MCF 10A (cell line): ENCODE measurements around the gene ERGIC1. TPM values are rescaled to one million over a fixed set of nuclear protein-coding genes. Genes with fewer than 3 reads are reported as not detected.
A peak's percentile ranks its signal among the peaks of the same experiment; 100 is the strongest.

Experiments
- BruUV-seq: library from RNA; stranded (reverse); fragments of 400-500 nt; replicated peaks from 2 replicates; lab custom pipeline; 2021; lab: Mats Ljungman, UMichigan
- CTCF ChIA-PET: fragments of 300-600 bp; sonication (Branson Sonifier 250); formaldehyde crosslinking; extraction: SDS; loops from one replicate; lab custom pipeline; 2021; ENCODE audit warnings: antibody characterized with exemption, inconsistent platforms; lab: Yijun Ruan, JAX
- POLR2A ChIA-PET: fragments of 300-600, 350-650 bp; sonication (Branson Sonifier 250); formaldehyde crosslinking; extraction: SDS; loops from one replicate; lab custom pipeline; 2020; ENCODE audit warnings: antibody characterized with exemption, inconsistent platforms; lab: Yijun Ruan, JAX
- DNase-seq: peaks from one replicate; pipeline ENCODE4 v3.0.0-alpha.2; 2018; ENCODE audit not compliant: unreplicated experiment
- H3K27ac Mint-ChIP-seq: one replicate; pipeline ENCODE4 v1.8.0; 2022; ENCODE audit warnings: mild to moderate bottlenecking, low read depth, mixed read lengths; ENCODE audit not compliant: unreplicated experiment
- H3K27me3 Mint-ChIP-seq: one replicate; pipeline ENCODE4 v1.8.0; 2022; ENCODE audit warnings: mixed read lengths; ENCODE audit not compliant: insufficient read depth, unreplicated experiment
- H3K36me3 Mint-ChIP-seq: one replicate; pipeline ENCODE4 v1.8.0; 2022; ENCODE audit warnings: mild to moderate bottlenecking, moderate library complexity, mixed read lengths; ENCODE audit not compliant: insufficient read depth, unreplicated experiment
- H3K4me1 Mint-ChIP-seq: one replicate; pipeline ENCODE4 v1.8.0; 2022; ENCODE audit warnings: mixed read lengths; ENCODE audit not compliant: insufficient read depth, unreplicated experiment
- H3K4me3 Mint-ChIP-seq: one replicate; pipeline ENCODE4 v1.8.0; 2022; ENCODE audit warnings: mild to moderate bottlenecking, moderate library complexity, mixed read lengths; ENCODE audit not compliant: unreplicated experiment
- H3K9me3 Mint-ChIP-seq: one replicate; pipeline ENCODE4 v1.8.0; 2022; ENCODE audit warnings: mixed read lengths; ENCODE audit not compliant: unreplicated experiment
- intact Hi-C: fragments of 100-400 bp; cut with micrococcal nuclease; formaldehyde crosslinking; loops from 2 replicates; pipeline ENCODE4 v1.14.1; 2022
- total RNA-seq: library from RNA; stranded (reverse); gene quantifications from 2 replicates; pipeline ENCODE4 v1.2.3, GENCODE V29; 2022
- TF ChIP-seq, protein P1 (sequence below): fragments of 200-600 bp; IDR thresholded peaks from one replicate; pipeline ENCODE4 v1.8.0; 2022; ENCODE audit warnings: antibody characterized with exemption, mild to moderate bottlenecking; ENCODE audit not compliant: unreplicated experiment

Gene ERGIC1
- total RNA-seq, 1 experiment from 2014 or later = 257 TPM

DNA sequence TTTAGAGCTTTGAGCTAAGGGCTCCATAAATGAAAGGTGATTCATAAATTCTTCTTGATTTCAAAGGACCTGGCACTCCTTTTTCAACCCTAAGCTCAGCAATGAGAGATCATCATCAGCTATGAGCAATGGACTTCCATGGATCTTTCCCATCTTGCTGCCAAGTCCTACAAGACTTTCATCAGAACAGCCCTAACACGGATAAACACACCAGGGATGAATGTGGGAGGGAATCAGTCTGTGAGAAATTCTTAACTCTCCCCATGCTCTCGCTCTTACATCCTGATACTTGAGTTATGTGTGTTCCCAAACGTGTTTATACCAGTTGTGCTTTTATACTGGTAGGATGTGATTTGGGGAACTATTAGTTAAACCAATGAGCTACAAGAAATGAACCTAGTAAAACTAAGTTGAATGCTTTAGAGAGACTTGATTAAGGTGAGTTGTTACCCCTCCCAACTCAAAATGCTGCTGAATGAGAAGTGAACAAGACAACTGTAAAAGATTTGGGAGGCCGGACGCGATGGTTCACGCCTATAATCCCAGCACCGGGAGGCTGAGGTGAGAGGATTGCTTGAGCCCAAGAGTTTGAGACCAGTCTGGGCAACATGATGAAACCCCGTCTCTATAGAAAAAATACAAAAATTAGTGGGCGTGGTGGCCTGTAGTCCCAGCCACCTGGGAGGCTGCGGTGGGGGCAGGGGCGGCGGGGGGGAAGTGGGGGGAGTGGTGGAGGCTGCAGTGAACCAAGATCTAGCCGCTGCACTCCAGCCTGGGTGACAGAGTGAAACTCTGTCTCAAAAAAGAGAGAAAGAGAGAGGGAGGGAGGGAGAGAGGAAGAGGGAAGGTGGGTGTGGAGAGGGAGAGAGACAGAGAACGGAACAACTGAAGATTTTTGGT, 120.0 kb downstream of the ERGIC1 start:
- CTCF ChIA-PET = interaction anchor here (0.6 to 2.1 kb wide), 12 partner anchors 10 to 247 kb away, joined by 3 to 17 read pairs (median 4); partner anchors contain the start of genes BNIP1 and DUSP1
- peak overlapping the region; percentile 73 for H3K27ac Mint-ChIP-seq
- no peaks in the 10 kb centered on the region for H3K27me3 Mint-ChIP-seq
- peaks cover 49% of the 10 kb centered on the region for H3K4me1 Mint-ChIP-seq
- no peak overlapping the region for H3K4me3 Mint-ChIP-seq
- BruUV-seq = no TSS peak
- intact Hi-C loops = loop anchor here (10.0 kb wide), 1 partner anchor 501 kb away; no protein-coding TSS in a partner anchor
- H3K9me3 Mint-ChIP-seq = no peaks in the 10 kb centered on the region
- peak; percentile 82 for DNase-seq
- POLR2A ChIA-PET = interaction anchor here (0.7 to 4.0 kb wide), 16 partner anchors 14 to 502 kb away, joined by 3 to 16 read pairs (median 4); partner anchors contain the start of genes ATP6V0E1 and DUSP1
- H3K36me3 Mint-ChIP-seq = peaks cover 35% of the 10 kb centered on the region
- TF ChIP-seq, protein P1, sequence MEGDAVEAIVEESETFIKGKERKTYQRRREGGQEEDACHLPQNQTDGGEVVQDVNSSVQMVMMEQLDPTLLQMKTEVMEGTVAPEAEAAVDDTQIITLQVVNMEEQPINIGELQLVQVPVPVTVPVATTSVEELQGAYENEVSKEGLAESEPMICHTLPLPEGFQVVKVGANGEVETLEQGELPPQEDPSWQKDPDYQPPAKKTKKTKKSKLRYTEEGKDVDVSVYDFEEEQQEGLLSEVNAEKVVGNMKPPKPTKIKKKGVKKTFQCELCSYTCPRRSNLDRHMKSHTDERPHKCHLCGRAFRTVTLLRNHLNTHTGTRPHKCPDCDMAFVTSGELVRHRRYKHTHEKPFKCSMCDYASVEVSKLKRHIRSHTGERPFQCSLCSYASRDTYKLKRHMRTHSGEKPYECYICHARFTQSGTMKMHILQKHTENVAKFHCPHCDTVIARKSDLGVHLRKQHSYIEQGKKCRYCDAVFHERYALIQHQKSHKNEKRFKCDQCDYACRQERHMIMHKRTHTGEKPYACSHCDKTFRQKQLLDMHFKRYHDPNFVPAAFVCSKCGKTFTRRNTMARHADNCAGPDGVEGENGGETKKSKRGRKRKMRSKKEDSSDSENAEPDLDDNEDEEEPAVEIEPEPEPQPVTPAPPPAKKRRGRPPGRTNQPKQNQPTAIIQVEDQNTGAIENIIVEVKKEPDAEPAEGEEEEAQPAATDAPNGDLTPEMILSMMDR = no peak

DNA sequence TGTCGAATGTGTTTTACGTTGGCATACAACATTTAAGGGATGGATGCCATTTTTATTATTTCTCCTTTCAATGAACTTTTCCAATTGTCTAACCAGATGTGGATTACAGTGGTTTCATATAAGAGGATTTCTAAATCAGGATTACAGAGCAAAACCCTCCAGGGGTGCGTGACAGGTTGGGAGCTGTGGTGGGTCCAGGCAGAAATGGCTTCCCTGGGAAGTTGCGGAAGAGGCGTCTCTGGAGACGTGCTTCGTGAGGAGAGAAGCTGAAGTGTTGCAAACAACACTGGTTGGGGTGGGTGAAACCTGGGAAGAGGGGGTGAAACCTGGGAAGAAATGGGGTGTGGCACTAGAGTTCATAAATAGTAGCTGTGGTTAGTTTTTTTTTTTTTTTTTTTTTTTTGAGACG, 120.7 kb downstream of the ERGIC1 start:
- intact Hi-C loops = loop anchor here (10.0 kb wide), 1 partner anchor 500 kb away; no protein-coding TSS in a partner anchor
- POLR2A ChIA-PET = interaction anchor here (0.6 to 4.0 kb wide), 6 partner anchors 13 to 240 kb away, joined by 3 to 14 read pairs (median 3); partner anchors contain the start of gene ATP6V0E1
- Mint-ChIP-seq H3K27ac (peak overlapping the region; percentile 73), H3K9me3 (no peaks in the 10 kb centered on the region), H3K36me3 (peaks cover 33% of the 10 kb centered on the region), H3K27me3 (no peaks in the 10 kb centered on the region), H3K4me1 (peaks cover 49% of the 10 kb centered on the region), H3K4me3 (no peak overlapping the region)
- TF ChIP-seq, protein P1 = no peak
- CTCF ChIA-PET = interaction anchor here (0.7 to 2.1 kb wide), 9 partner anchors 9 to 1010 kb away, joined by 3 to 12 read pairs (median 3); partner anchors contain the start of genes BNIP1 and DUSP1
- no TSS peak for BruUV-seq
- no peak for DNase-seq

DNA sequence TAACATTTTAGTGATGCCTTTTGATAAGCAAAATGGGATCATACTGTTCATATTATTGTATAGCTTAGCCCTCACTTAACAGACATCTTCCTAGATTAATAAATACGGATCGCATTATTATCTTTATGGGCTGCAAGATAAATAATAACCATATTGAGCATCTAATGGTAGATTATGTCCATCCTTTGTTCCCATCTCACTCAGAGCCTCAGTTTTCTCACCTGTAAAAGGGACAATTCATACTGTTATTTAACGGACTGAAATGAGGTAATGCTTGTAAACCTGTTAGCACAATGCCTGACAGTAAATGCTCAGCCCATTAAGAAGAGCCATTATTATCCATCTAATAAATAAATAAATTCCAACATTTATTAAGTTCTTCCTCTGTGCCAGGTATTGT, 122.2 kb downstream of the ERGIC1 start:
- no peak for DNase-seq
- POLR2A ChIA-PET = interaction anchor here (0.6 to 4.0 kb wide), 4 partner anchors 185 to 364 kb away, joined by 3 to 14 read pairs (median 4); partner anchors contain the start of gene DUSP1
- Mint-ChIP-seq H3K27ac (peak overlapping the region; percentile 73), H3K36me3 (peaks cover 28% of the 10 kb centered on the region), H3K27me3 (no peaks in the 10 kb centered on the region), H3K9me3 (no peaks in the 10 kb centered on the region), H3K4me1 (peaks cover 55% of the 10 kb centered on the region), H3K4me3 (no peak overlapping the region)
- intact Hi-C loops = loop anchor here (10.0 kb wide), 1 partner anchor 499 kb away; no protein-coding TSS in a partner anchor
- TF ChIP-seq, protein P1 = no peak
- CTCF ChIA-PET = interaction anchor here (1.3 kb wide), 1 partner anchor 244 kb away, joined by 3 read pairs; no protein-coding TSS in a partner anchor
- no TSS peak for BruUV-seq
